Measurements from ENCODE around the gene PLEKHH2.
A peak's percentile ranks its signal among the peaks of the same experiment; 100 is the strongest.

DNA sequence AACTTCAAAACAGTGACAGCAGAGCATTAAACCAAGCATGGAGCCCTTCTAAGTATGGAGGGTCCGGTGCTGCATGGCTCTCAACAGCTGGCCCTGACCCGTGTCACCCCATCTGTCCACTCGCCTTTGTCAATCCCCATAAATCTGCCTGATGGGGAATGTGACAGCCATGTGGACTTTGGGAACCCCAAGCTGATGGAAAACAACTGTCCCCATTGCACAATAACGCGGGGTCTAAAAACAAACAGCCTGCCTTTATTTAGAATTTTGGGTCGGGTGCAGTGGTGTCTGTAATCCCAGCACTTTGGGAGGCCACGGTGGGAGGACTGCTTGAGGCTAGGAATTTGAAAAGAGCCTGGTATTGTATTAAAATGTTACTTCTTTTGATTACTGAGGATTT is 24.1 kb upstream of the PLEKHH2 start:
- peak in 1 of 3 donors; percentile 35 for TF ChIP-seq POLR2AphosphoS5 (IDR thresholded peaks at IDR 0.05)
- TF ChIP-seq, protein P1, sequence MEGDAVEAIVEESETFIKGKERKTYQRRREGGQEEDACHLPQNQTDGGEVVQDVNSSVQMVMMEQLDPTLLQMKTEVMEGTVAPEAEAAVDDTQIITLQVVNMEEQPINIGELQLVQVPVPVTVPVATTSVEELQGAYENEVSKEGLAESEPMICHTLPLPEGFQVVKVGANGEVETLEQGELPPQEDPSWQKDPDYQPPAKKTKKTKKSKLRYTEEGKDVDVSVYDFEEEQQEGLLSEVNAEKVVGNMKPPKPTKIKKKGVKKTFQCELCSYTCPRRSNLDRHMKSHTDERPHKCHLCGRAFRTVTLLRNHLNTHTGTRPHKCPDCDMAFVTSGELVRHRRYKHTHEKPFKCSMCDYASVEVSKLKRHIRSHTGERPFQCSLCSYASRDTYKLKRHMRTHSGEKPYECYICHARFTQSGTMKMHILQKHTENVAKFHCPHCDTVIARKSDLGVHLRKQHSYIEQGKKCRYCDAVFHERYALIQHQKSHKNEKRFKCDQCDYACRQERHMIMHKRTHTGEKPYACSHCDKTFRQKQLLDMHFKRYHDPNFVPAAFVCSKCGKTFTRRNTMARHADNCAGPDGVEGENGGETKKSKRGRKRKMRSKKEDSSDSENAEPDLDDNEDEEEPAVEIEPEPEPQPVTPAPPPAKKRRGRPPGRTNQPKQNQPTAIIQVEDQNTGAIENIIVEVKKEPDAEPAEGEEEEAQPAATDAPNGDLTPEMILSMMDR (IDR thresholded peaks at IDR 0.05) = no peak

Data from breast epithelium (tissue), 3 donors.